Stimulated activated memory B cell treated with anti-CD40 and anti-IgM and Interleukin-4, amounts not matched to agents 10 μg/mL and 1 μg/mL and 100 μg/mL, for 72 hours (primary cell): Measurements from ENCODE around the gene SLC39A7.
A peak's percentile ranks its signal among the peaks of the same experiment; 100 is the strongest.

ENCODE experiments used
- ATAC-seq: fragments of 150-1000 bp; cut with Tn5 transposase; 2 replicates; pipeline ENCODE4 v1.10.0; 2021
- H3K27ac Mint-ChIP-seq: one replicate; pipeline ENCODE4 v1.8.0; 2022; ENCODE audit warnings: mild to moderate bottlenecking, mixed read lengths
- H3K27me3 Mint-ChIP-seq: one replicate; pipeline ENCODE4 v1.8.0; 2022; ENCODE audit warnings: mixed read lengths
- H3K36me3 Mint-ChIP-seq: one replicate; pipeline ENCODE4 v1.8.0; 2022; ENCODE audit warnings: mixed read lengths
- H3K4me1 Mint-ChIP-seq: one replicate; pipeline ENCODE4 v1.8.0; 2022; ENCODE audit warnings: mixed read lengths
- H3K4me3 Mint-ChIP-seq: one replicate; pipeline ENCODE4 v1.8.0; 2022; ENCODE audit warnings: mild to moderate bottlenecking, moderate library complexity, mixed read lengths
- H3K9me3 Mint-ChIP-seq: one replicate; pipeline ENCODE4 v1.8.0; 2022; ENCODE audit warnings: mixed read lengths

SLC39A7 gene, protein sequence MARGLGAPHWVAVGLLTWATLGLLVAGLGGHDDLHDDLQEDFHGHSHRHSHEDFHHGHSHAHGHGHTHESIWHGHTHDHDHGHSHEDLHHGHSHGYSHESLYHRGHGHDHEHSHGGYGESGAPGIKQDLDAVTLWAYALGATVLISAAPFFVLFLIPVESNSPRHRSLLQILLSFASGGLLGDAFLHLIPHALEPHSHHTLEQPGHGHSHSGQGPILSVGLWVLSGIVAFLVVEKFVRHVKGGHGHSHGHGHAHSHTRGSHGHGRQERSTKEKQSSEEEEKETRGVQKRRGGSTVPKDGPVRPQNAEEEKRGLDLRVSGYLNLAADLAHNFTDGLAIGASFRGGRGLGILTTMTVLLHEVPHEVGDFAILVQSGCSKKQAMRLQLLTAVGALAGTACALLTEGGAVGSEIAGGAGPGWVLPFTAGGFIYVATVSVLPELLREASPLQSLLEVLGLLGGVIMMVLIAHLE

DNA sequence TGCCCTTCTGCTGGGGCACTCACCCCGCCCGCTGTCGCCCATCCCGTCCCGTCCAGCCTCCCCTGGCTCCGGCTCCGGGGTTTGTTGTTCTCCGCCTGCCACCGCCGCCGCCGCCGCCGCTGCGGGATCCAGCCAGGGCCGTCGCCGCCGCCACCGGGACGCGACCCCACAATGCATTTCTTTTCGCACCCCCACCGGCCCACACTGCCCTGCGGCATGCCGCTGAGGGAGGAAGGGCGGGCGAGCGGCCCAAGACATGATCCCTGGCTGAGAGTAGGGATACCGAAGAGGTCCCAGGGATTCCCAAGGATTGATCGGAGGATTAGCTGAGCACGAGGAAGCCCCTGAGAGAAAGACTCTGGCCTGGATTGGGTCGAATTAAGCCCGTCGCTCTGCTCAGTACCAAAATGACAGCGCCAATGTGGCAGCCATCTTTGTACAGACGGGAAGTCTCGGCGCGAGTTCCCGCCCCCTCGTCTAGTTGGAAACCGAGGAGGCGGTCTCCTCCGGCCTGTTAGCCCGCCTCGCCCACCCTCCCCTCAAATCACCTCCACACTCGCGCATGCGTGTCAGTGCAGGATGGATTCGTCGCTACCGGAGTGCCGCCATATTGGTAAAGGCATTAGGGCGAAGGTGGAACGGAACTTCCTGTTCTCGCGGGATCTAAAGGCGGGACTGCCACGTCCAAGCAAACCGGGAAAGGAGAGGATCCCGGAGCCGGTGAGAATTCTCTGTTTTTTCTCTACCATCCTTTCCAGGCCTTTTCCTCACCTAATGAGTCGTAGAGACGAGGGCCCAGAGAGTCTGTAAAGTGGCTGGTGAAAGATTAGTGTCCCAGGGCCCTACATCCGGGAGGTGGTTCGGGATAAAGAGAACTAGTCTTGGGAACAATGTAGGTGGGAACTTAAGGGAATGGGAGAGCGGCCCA lies at the start of gene SLC39A7, which contains the start of gene RXRB:
SLC39A7 (plus strand) TSS at position 649 of the 928 bp plus-strand sequence. CDS start 379 bp downstream, outside the sequence.
RXRB (minus strand) TSS at position 447 of the 928 bp plus-strand sequence; CDS start at position 258, 189 bp downstream.
- Mint-ChIP-seq H3K4me3 (peak within 1 kb of the TSS; percentile 92), H3K4me1 (peaks cover 81% of the 10 kb centered on the region), H3K27me3 (no peaks in the 10 kb centered on the region), H3K9me3 (no peaks in the 10 kb centered on the region), H3K27ac (peak within 1 kb of the TSS; percentile 95), H3K36me3 (peaks cover 44% of the 10 kb centered on the region)
- peak; percentile 87 for ATAC-seq

GRCh38 chr6:33151050-33151449 lies 49.6 kb upstream of the SLC39A7 start:
- Mint-ChIP-seq H3K27me3 (peaks cover 9% of the 10 kb centered on the region), H3K4me1 (no peaks in the 10 kb centered on the region), H3K27ac (no peak overlapping the region), H3K4me3 (no peak overlapping the region), H3K36me3 (peaks cover 6% of the 10 kb centered on the region), H3K9me3 (peaks cover 4% of the 10 kb centered on the region)
- ATAC-seq = no peak

DNA sequence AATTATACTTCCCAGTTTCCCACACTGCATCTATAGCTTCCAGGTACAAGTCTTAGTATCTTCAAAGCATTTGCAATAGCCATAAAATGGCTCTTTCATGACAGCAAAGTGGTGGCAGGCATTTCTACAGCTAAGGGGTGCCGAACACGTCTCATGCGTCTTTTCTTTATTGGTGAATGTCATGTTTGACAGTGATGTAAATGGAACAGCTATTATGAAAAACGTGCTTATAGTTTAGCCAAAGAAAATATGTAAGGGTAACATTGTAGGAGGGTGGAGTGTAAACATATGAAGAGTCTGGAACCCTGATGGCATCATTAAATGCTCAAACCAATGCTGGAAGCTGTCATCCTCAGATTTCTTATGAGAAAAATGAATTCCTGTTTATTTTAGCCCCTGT lies 46.3 kb upstream of the SLC39A7 start:
- Mint-ChIP-seq H3K4me3 (no peak overlapping the region), H3K36me3 (peaks cover 6% of the 10 kb centered on the region), H3K4me1 (no peaks in the 10 kb centered on the region), H3K27ac (no peak overlapping the region), H3K27me3 (peaks cover 3% of the 10 kb centered on the region), H3K9me3 (peaks cover 4% of the 10 kb centered on the region)
- no peak for ATAC-seq

DNA sequence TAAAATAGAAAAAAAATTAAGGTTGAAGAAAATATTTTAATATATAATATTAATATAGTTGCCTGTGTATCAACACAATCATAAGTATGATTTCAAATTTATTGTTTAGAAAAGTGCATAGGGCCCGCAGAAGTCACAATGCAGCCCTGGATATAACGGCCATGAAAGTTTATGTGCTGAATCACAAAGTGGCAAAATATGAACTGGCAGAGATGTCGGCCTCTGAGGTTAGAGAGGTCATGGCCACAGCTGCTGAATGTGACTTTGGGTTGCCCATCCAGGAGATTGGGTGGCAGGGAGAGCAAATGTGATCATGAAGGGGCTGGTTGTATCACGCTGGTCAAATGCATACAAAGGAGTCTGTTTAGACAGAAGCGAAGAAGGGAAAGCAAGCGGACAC lies 44.1 kb upstream of the SLC39A7 start:
- no peak for ATAC-seq
- peaks cover 4% of the 10 kb centered on the region for H3K9me3 Mint-ChIP-seq
- H3K36me3 Mint-ChIP-seq = peaks cover 5% of the 10 kb centered on the region
- no peak overlapping the region for H3K4me3 Mint-ChIP-seq
- H3K4me1 Mint-ChIP-seq = peaks cover 7% of the 10 kb centered on the region
- H3K27me3 Mint-ChIP-seq = peaks cover 5% of the 10 kb centered on the region
- no peak overlapping the region for H3K27ac Mint-ChIP-seq

- peaks cover 11% of the 10 kb centered on the region for H3K4me1 Mint-ChIP-seq
- H3K9me3 Mint-ChIP-seq = peaks cover under 1% of the 10 kb centered on the region
These were observed 43.7 kb upstream of the SLC39A7 start for GRCh38 chr6:33156964-33157363.

DNA sequence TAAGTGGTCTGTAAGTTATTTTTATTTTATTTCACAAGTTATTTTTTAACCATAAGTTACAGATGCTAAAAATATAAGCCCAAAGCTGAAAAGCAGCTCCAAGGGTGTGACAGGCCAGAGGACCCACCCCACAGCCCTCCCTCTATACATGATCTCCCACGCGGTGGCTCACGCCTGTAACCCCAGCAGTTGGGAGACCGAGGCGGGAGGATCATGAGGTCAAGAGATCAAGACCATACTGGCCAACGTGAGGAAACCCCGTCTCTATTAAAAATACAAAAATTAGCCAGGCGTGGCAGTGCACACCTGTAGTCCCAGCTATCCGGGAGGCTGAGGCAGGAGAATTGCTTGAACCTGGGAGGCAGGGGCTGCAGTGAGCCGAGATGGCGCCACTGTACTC lies 40.6 kb upstream of the SLC39A7 start:
- Mint-ChIP-seq H3K4me3 (no peak overlapping the region), H3K9me3 (no peaks in the 10 kb centered on the region), H3K36me3 (no peaks in the 10 kb centered on the region), H3K27ac (no peak overlapping the region), H3K27me3 (peaks cover 22% of the 10 kb centered on the region), H3K4me1 (peaks cover 16% of the 10 kb centered on the region)
- no peak for ATAC-seq

More at GRCh38 chr6:33156964-33157363, 43.7 kb upstream of the SLC39A7 start:
- no peak overlapping the region for H3K4me3 Mint-ChIP-seq
- no peak for ATAC-seq
- H3K27me3 Mint-ChIP-seq = peaks cover 6% of the 10 kb centered on the region
- peaks cover 1% of the 10 kb centered on the region for H3K36me3 Mint-ChIP-seq
- H3K27ac Mint-ChIP-seq = no peak overlapping the region

DNA sequence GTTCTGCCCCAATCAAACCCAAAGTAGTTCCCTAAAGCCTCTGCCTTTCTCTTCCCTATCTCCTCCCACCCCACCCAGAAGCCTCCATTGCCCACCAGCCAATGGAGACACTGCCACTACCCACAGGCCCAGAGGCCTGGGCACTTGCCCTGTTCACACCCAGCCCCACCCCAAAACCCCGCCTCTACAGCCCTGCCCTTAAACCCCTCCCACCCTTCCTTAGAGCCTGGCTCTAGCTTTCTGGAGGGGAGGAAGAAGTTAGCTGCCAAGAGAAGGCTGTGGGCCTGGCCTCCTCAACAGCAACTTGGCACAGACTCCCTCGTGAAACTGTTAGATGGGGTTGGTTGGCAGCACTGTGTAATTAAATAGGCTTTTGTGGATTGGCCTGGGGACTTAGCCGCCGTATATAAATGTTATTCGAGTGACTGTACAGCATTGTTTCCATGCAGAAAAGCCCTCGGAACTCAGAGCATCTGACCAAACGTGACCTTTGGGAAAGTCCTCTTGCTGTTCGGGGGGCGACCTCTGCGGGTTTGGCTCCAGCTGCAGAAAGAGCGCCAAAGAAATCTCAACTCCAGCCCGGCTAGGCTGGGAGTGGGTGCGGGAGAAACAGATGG lies 39.8 kb upstream of the SLC39A7 start:
- Mint-ChIP-seq H3K27ac (peak overlapping the region; percentile 82), H3K27me3 (peaks cover 27% of the 10 kb centered on the region), H3K4me1 (peaks cover 16% of the 10 kb centered on the region), H3K9me3 (no peaks in the 10 kb centered on the region), H3K4me3 (peak overlapping the region; percentile 88), H3K36me3 (no peaks in the 10 kb centered on the region)
- ATAC-seq = no peak

- peaks cover 16% of the 10 kb centered on the region for H3K4me1 Mint-ChIP-seq
- peak; percentile 91 for ATAC-seq
- H3K27me3 Mint-ChIP-seq = peaks cover 35% of the 10 kb centered on the region
- peak overlapping the region; percentile 82 for H3K27ac Mint-ChIP-seq
- peak overlapping the region; percentile 88 for H3K4me3 Mint-ChIP-seq
- no peaks in the 10 kb centered on the region for H3K36me3 Mint-ChIP-seq
- no peaks in the 10 kb centered on the region for H3K9me3 Mint-ChIP-seq
These were observed 39.0 kb upstream of the SLC39A7 start for GRCh38 chr6:33161354-33162331.

DNA sequence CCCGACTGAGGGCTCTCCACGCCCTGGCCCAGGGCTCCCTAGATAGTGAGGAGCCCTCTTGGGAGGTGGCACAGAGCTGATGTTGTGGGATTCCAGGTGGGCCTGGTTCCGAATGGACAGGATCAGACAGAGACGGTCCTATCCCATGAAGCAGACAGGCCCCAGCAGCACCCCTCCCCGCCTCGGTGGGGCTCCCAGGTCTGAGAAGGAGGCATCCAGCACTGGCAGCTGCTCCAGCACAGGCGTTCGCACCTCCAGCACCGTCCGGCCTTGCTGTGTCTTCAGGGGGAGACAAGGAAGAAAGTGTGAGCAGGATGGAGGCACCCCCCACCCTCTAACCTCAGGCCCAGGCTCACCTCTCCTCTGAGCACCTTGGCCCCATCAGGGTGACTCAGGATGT lies 37.1 kb upstream of the SLC39A7 start:
- Mint-ChIP-seq H3K27ac (no peak overlapping the region), H3K4me1 (peaks cover 16% of the 10 kb centered on the region), H3K4me3 (no peak overlapping the region), H3K27me3 (peaks cover 39% of the 10 kb centered on the region), H3K9me3 (no peaks in the 10 kb centered on the region), H3K36me3 (no peaks in the 10 kb centered on the region)
- ATAC-seq = no peak

- Mint-ChIP-seq H3K4me1 (peaks cover 19% of the 10 kb centered on the region), H3K27me3 (peaks cover 45% of the 10 kb centered on the region), H3K4me3 (no peak overlapping the region), H3K36me3 (no peaks in the 10 kb centered on the region), H3K9me3 (no peaks in the 10 kb centered on the region), H3K27ac (no peak overlapping the region)
- ATAC-seq = no peak
These were observed 36.5 kb upstream of the SLC39A7 start for GRCh38 chr6:33164176-33164575.

- no peak overlapping the region for H3K27ac Mint-ChIP-seq
- H3K9me3 Mint-ChIP-seq = no peaks in the 10 kb centered on the region
- no peak overlapping the region for H3K4me3 Mint-ChIP-seq
- no peaks in the 10 kb centered on the region for H3K36me3 Mint-ChIP-seq
- H3K27me3 Mint-ChIP-seq = peaks cover 49% of the 10 kb centered on the region
- peaks cover 25% of the 10 kb centered on the region for H3K4me1 Mint-ChIP-seq
- no peak for ATAC-seq
These were observed 35.8 kb upstream of the SLC39A7 start for GRCh38 chr6:33164665-33165373.

DNA sequence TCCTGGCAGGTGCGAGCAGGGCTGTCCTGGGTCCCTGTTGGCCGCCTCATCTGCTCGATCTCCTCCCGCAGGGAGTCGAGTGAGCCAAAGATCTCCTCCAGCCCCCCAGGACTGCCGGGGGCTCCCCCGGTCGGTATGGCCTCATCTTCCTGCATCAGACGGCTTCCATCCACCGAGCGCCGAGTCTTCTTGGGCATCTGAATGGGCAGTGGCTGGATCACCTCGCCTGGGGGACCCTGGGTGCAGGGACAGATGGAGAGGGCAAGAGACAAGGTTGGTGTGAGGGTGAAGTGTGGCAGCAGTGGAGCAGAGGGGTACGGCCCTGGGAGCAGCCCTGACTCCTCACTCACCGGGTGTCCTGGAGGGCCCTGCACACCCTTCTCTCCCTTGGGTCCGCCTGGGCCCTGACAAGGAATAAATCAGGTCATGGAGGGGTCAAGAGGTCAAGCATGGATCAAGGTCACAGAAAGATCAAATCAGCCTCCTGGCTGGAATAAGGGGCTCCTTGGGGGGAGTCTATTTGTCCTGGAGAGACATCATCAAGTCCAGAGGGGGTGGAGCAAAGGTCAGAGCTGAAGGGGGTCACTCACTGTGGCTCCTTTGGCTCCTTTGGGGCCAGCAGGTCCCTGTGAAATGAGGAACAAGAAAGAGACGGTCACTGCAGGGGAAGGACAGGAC lies 34.9 kb upstream of the SLC39A7 start:
- H3K27ac Mint-ChIP-seq = no peak overlapping the region
- no peaks in the 10 kb centered on the region for H3K36me3 Mint-ChIP-seq
- no peak overlapping the region for H3K4me3 Mint-ChIP-seq
- ATAC-seq = no peak
- peaks cover 49% of the 10 kb centered on the region for H3K27me3 Mint-ChIP-seq
- peaks cover 34% of the 10 kb centered on the region for H3K4me1 Mint-ChIP-seq
- H3K9me3 Mint-ChIP-seq = no peaks in the 10 kb centered on the region

- Mint-ChIP-seq H3K36me3 (no peaks in the 10 kb centered on the region), H3K27ac (no peak overlapping the region), H3K4me1 (peaks cover 33% of the 10 kb centered on the region), H3K4me3 (no peak overlapping the region), H3K27me3 (peaks cover 46% of the 10 kb centered on the region), H3K9me3 (no peaks in the 10 kb centered on the region)
- ATAC-seq = no peak
These were observed 34.3 kb upstream of the SLC39A7 start for GRCh38 chr6:33166363-33166762.
